ENCODE results near the gene TRMT61B. TPM values are rescaled to one million over a fixed set of nuclear protein-coding genes. Genes with fewer than 3 reads are reported as not detected.

TRMT61B gene
- total RNA-seq, 1 donor = 9.4 TPM

Small RNA genes within 50 kb of the gene (small RNA-seq; reads per million reads assigned to genes)
- 8.4 reads per million, percentile 91 among the genes with 10 or more reads in this experiment for gene SNORD92

Other genes starting within 250 kb of the TRMT61B start
- 70.0 TPM for gene PPP1CB, start 118.5 kb downstream of the TRMT61B start, total RNA-seq
- 0.27 TPM for gene SPDYA, start 59.5 kb downstream of the TRMT61B start, total RNA-seq
- 45.5 TPM for gene WDR43, start 24.4 kb upstream of the TRMT61B start, total RNA-seq
- gene TOGARAM2, start 111.0 kb upstream of the TRMT61B start, total RNA-seq = 3.5 TPM
- under 0.01 TPM for gene PCARE, start 204.2 kb upstream of the TRMT61B start, total RNA-seq
- 21.8 TPM for gene CLIP4, start 245.1 kb upstream of the TRMT61B start, total RNA-seq